MCF 10A (cell line): ENCODE measurements around the gene PPP1CC. TPM values are rescaled to one million over a fixed set of nuclear protein-coding genes. Genes with fewer than 3 reads are reported as not detected.

ENCODE experiments used
- BruUV-seq: library from RNA; stranded (reverse); fragments of 400-500 nt; replicated peaks from 2 replicates; lab custom pipeline; 2021; lab: Mats Ljungman, UMichigan
- CTCF ChIA-PET: fragments of 300-600 bp; sonication (Branson Sonifier 250); formaldehyde crosslinking; extraction: SDS; loops from one replicate; lab custom pipeline; 2021; ENCODE audit warnings: antibody characterized with exemption, inconsistent platforms; lab: Yijun Ruan, JAX
- POLR2A ChIA-PET: fragments of 300-600, 350-650 bp; sonication (Branson Sonifier 250); formaldehyde crosslinking; extraction: SDS; loops from one replicate; lab custom pipeline; 2020; ENCODE audit warnings: antibody characterized with exemption, inconsistent platforms; lab: Yijun Ruan, JAX
- DNase-seq: peaks from one replicate; pipeline ENCODE4 v3.0.0-alpha.2; 2018; ENCODE audit not compliant: unreplicated experiment
- H3K27ac Mint-ChIP-seq: one replicate; pipeline ENCODE4 v1.8.0; 2022; ENCODE audit warnings: mild to moderate bottlenecking, low read depth, mixed read lengths; ENCODE audit not compliant: unreplicated experiment
- H3K27me3 Mint-ChIP-seq: one replicate; pipeline ENCODE4 v1.8.0; 2022; ENCODE audit warnings: mixed read lengths; ENCODE audit not compliant: insufficient read depth, unreplicated experiment
- H3K36me3 Mint-ChIP-seq: one replicate; pipeline ENCODE4 v1.8.0; 2022; ENCODE audit warnings: mild to moderate bottlenecking, moderate library complexity, mixed read lengths; ENCODE audit not compliant: insufficient read depth, unreplicated experiment
- H3K4me1 Mint-ChIP-seq: one replicate; pipeline ENCODE4 v1.8.0; 2022; ENCODE audit warnings: mixed read lengths; ENCODE audit not compliant: insufficient read depth, unreplicated experiment
- H3K4me3 Mint-ChIP-seq: one replicate; pipeline ENCODE4 v1.8.0; 2022; ENCODE audit warnings: mild to moderate bottlenecking, moderate library complexity, mixed read lengths; ENCODE audit not compliant: unreplicated experiment
- H3K9me3 Mint-ChIP-seq: one replicate; pipeline ENCODE4 v1.8.0; 2022; ENCODE audit warnings: mixed read lengths; ENCODE audit not compliant: unreplicated experiment
- CTCF ChIP-seq: fragments of 200-600 bp; IDR thresholded peaks from one replicate; pipeline ENCODE4 v1.8.0; 2022; ENCODE audit warnings: antibody characterized with exemption, mild to moderate bottlenecking; ENCODE audit not compliant: unreplicated experiment
- intact Hi-C: fragments of 100-400 bp; cut with micrococcal nuclease; formaldehyde crosslinking; loops from 2 replicates; pipeline ENCODE4 v1.14.1; 2022
- total RNA-seq: library from RNA; stranded (reverse); gene quantifications from 2 replicates; pipeline ENCODE4 v1.2.3, GENCODE V29; 2022

PPP1CC gene
- total RNA-seq, 1 experiment from 2014 or later, result 94.6 TPM

DNA sequence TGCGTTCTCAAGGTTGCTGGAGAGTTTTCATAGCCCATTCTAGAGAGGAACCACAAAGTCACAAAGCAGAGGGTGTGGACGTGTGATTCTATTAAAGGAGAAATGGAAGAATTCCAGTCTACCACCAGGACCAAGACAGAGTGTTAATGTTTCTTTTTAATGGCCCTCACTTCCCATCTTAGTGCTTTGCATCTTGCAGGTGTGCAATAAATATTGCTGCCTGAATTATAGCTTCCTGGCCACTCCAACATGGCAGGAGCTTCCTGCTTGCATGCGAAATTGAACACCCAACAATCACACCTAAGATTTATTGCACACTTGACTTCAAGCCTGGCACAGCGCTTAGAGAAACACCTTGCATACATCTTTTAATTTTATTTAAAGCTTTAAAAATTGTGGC lies 22.4 kb upstream of the PPP1CC start:
- intact Hi-C loops, result no loop called here
- Mint-ChIP-seq H3K4me3 (no peak overlapping the region), H3K9me3 (no peaks in the 10 kb centered on the region), H3K27me3 (no peaks in the 10 kb centered on the region), H3K36me3 (no peaks in the 10 kb centered on the region), H3K4me1 (no peaks in the 10 kb centered on the region), H3K27ac (no peak overlapping the region)
- no peak for TF ChIP-seq CTCF
- no TSS peak for BruUV-seq
- CTCF ChIA-PET, result interaction anchor here (0.6 kb wide), 1 partner anchor 62 kb away, joined by 3 read pairs; no protein-coding TSS in a partner anchor
- DNase-seq, result no peak
- POLR2A ChIA-PET, result no interaction called here

DNA sequence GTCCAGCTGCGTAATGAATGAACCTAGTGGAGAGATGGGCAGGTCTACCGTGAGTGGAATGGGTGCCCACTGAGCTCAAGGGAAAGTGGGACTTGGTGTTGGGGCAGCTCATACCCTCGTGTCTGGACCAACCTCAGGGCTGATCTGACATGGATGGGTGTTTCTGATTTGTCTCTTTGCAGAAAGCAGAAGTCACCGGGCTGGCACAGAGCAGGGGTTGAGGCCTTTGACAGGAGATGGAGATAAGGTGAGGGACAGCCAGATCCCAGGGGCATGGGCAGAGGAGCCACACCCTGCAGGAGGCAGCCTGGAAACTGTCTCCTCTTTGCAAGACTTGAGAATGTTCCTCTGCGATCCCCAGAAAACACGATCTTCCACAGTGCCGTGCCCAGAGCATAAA lies 20.9 kb upstream of the PPP1CC start:
- no peak for DNase-seq
- TF ChIP-seq CTCF, result no peak
- no TSS peak for BruUV-seq
- Mint-ChIP-seq H3K4me3 (no peak overlapping the region), H3K27ac (no peak overlapping the region), H3K27me3 (no peaks in the 10 kb centered on the region), H3K4me1 (no peaks in the 10 kb centered on the region), H3K9me3 (no peaks in the 10 kb centered on the region), H3K36me3 (no peaks in the 10 kb centered on the region)
- ChIA-PET POLR2A (no interaction called here), CTCF (no interaction called here)
- intact Hi-C loops, result no loop called here

- no peak for DNase-seq
- Mint-ChIP-seq H3K36me3 (no peaks in the 10 kb centered on the region), H3K27ac (no peak overlapping the region), H3K27me3 (no peaks in the 10 kb centered on the region), H3K9me3 (no peaks in the 10 kb centered on the region), H3K4me1 (no peaks in the 10 kb centered on the region), H3K4me3 (no peak overlapping the region)
- ChIA-PET CTCF (interaction anchor here (0.7 kb wide), 1 partner anchor 42 kb away, joined by 3 read pairs; no protein-coding TSS in a partner anchor), POLR2A (interaction anchor here (0.7 kb wide), 1 partner anchor 37 kb away, joined by 3 read pairs; no protein-coding TSS in a partner anchor)
- no peak for TF ChIP-seq CTCF
- intact Hi-C loops, result no loop called here
- no TSS peak for BruUV-seq
Measured at GRCh38 chr12:110762891-110763290, 20.2 kb upstream of the PPP1CC start.

DNA sequence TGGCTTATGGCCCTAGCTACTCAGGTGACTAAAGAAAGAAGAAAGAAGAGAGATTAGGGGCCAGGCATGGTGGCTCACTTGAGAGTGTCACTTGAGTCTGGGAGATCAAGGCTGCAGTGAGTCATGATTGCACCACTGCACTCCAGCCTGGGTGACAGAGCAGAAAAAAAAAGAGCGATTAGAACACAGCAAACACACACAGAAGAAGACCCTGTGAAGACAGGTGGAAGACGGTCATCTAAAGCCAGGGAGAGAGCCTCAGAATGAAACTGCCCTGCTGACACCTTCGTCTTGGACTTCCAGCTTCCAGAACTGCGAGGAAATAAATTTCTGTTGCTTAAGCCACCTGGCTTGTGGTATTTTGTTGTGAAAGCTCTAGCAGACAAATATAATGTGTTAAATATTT lies 17.5 kb upstream of the PPP1CC start:
- Mint-ChIP-seq H3K27me3 (no peaks in the 10 kb centered on the region), H3K9me3 (no peaks in the 10 kb centered on the region), H3K4me3 (no peak overlapping the region), H3K27ac (no peak overlapping the region), H3K4me1 (no peaks in the 10 kb centered on the region), H3K36me3 (no peaks in the 10 kb centered on the region)
- POLR2A ChIA-PET, result interaction anchor here (1.4 kb wide), 1 partner anchor 13 kb away, joined by 3 read pairs; no protein-coding TSS in a partner anchor
- no TSS peak for BruUV-seq
- TF ChIP-seq CTCF, result no peak
- peak; percentile 23 for DNase-seq
- CTCF ChIA-PET, result interaction anchor here (0.7 kb wide), 1 partner anchor 540 kb away, joined by 4 read pairs; no protein-coding TSS in a partner anchor
- intact Hi-C loops, result no loop called here
